GM13976 (cell line): ENCODE data around the gene AIFM1.

Experiments used
- DNase-seq: peaks from one replicate; pipeline ENCODE4 v3.0.0; 2012; ENCODE audit warnings: low spot score
- CTCF ChIP-seq: IDR thresholded peaks from 2 replicates; pipeline ENCODE4 v1.5.1; 2012; ENCODE audit warnings: borderline replicate concordance, mild to moderate bottlenecking; ENCODE audit not compliant: insufficient read depth; ENCODE audit errors: extremely low read depth, missing control alignments, control extremely low read depth
- in situ Hi-C: fragments of 300-500 bp; cut with MboI; formaldehyde crosslinking; loops from one replicate; pipeline ENCODE4 v1.12.0; 2022; ENCODE audit warnings: low sequenced_read_pairs, mixed read lengths, inconsistent platforms; ENCODE audit not compliant: unreplicated experiment

AIFM1 gene

GRCh38 chrX:130125091-130125874 lies 40.4 kb downstream of the AIFM1 start:
- in situ Hi-C loops, result no loop called here
- no peak for DNase-seq
- TF ChIP-seq CTCF, result no peak

- in situ Hi-C loops, result no loop called here
- no peak for DNase-seq
- no peak for TF ChIP-seq CTCF
Observed at GRCh38 chrX:130124577-130124976, 41.1 kb downstream of the AIFM1 start.

- in situ Hi-C loops, result no loop called here
- no peak for TF ChIP-seq CTCF
- DNase-seq, result no peak
Observed at GRCh38 chrX:130121505-130121800, 44.2 kb downstream of the AIFM1 start.

- in situ Hi-C loops, result no loop called here
- peak; percentile 79 for DNase-seq
- TF ChIP-seq CTCF, result peak; percentile 75
Observed at GRCh38 chrX:130120746-130121504, 44.7 kb downstream of the AIFM1 start.

- in situ Hi-C loops, result no loop called here
- DNase-seq, result peak; percentile 71
- peak; percentile 34 for TF ChIP-seq CTCF
Observed at GRCh38 chrX:130120321-130120731, 45.3 kb downstream of the AIFM1 start.

- in situ Hi-C loops, result no loop called here
- DNase-seq, result no peak
- TF ChIP-seq CTCF, result no peak
Observed at GRCh38 chrX:130119312-130119898, 46.2 kb downstream of the AIFM1 start.
